HEK293T (cell line): ENCODE data around the gene KRT34.

ENCODE experiments used
- BHLHE40 ChIP-seq: fragments of 450-650 bp; IDR thresholded peaks from 2 replicates; pipeline ENCODE4 v1.6.1; 2016; ENCODE audit warnings: mild to moderate bottlenecking, moderate library complexity, borderline replicate concordance
- CTBP1 ChIP-seq: fragments of 450-650 bp; IDR thresholded peaks from 2 replicates; pipeline ENCODE4 v1.6.1; 2016; ENCODE audit warnings: borderline replicate concordance
- ELF4 ChIP-seq: fragments of 450-650 bp; IDR thresholded peaks from 2 replicates; pipeline ENCODE4 v1.6.1; 2017; ENCODE audit warnings: antibody characterized with exemption
- FOXA1 ChIP-seq: fragments of 450-650 bp; IDR thresholded peaks from 2 replicates; pipeline ENCODE4 v1.6.1; 2016; ENCODE audit warnings: mild to moderate bottlenecking
- FOXM1 ChIP-seq: fragments of 450-650 bp; IDR thresholded peaks from 2 replicates; pipeline ENCODE4 v1.6.1; 2017; ENCODE audit warnings: mild to moderate bottlenecking, borderline replicate concordance
- HDGF ChIP-seq: fragments of 450-650 bp; IDR thresholded peaks from 2 replicates; pipeline ENCODE4 v1.6.1; 2017; ENCODE audit warnings: antibody characterized with exemption, borderline replicate concordance
- LEF1 ChIP-seq: fragments of 450-650 bp; IDR thresholded peaks from 2 replicates; pipeline ENCODE4 v1.6.1; 2017; ENCODE audit warnings: mild to moderate bottlenecking, borderline replicate concordance
- SP1 ChIP-seq: fragments of 450-650 bp; IDR thresholded peaks from 2 replicates; pipeline ENCODE4 v1.6.1; 2017
- SUZ12 ChIP-seq: fragments of 450-650 bp; IDR thresholded peaks from 2 replicates; pipeline ENCODE4 v1.6.1; 2016; ENCODE audit warnings: mild to moderate bottlenecking
- TARDBP ChIP-seq: fragments of 450-650 bp; IDR thresholded peaks from 2 replicates; pipeline ENCODE4 v1.6.1; 2016
- ZNF384 ChIP-seq: fragments of 450-650 bp; IDR thresholded peaks from 2 replicates; pipeline ENCODE4 v1.6.1; 2016
- TF ChIP-seq, protein P1 (sequence below): fragments of 450-650 bp; IDR thresholded peaks from 2 replicates; pipeline ENCODE4 v1.6.1; 2016

DNA sequence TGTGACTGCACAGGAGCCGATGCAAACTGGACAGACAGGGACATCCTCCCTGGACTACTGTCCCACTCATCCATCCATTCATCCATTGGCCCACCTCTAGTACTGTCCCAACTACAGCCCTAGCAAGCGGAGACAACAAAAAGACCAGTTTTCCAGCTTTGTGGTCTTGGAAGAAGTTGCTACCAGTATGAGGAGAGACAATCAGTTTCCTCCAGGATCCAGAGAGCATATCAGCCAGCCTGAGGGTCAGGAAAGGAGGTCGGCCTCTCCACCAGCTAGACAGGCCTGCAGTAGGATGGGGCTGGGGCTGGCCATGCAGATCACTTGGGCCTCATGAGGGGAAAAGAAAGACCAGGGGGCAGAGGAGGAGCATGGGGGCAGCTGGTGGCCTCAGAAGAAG, 48.3 kb downstream of the KRT34 start:
- TF ChIP-seq, protein P1, sequence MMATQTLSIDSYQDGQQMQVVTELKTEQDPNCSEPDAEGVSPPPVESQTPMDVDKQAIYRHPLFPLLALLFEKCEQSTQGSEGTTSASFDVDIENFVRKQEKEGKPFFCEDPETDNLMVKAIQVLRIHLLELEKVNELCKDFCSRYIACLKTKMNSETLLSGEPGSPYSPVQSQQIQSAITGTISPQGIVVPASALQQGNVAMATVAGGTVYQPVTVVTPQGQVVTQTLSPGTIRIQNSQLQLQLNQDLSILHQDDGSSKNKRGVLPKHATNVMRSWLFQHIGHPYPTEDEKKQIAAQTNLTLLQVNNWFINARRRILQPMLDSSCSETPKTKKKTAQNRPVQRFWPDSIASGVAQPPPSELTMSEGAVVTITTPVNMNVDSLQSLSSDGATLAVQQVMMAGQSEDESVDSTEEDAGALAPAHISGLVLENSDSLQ = no peak
- TF ChIP-seq BHLHE40 = no peak
- no peak for TF ChIP-seq FOXA1
- TF ChIP-seq TARDBP = no peak
- TF ChIP-seq FOXM1 = no peak
- no peak for TF ChIP-seq LEF1
- no peak for TF ChIP-seq ZNF384
- no peak for TF ChIP-seq ELF4
- TF ChIP-seq HDGF = no peak
- no peak for TF ChIP-seq CTBP1
- no peak for TF ChIP-seq SUZ12
- TF ChIP-seq SP1 = no peak
